Spleen (tissue), 7 donors: Measurements from ENCODE around the gene IGFBP7.

Source experiments
- CTCF ChIP-seq, 11 experiments: fragments of 200-600 bp in 7 of 11; fragments of 450-650 bp in 4 of 11; sonication (generic) in 4 of 11; IDR thresholded peaks in 8 of 11; conservative IDR thresholded peaks in 3 of 11; 1 replicate in 7 of 11; 2 replicates in 4 of 11; pipeline versions ENCODE4 v1.4.0 to v1.8.0; 2016 to 2021; ENCODE audit warnings: antibody characterized with exemption in 11 of 11, inconsistent platforms in 4 of 11, mild to moderate bottlenecking in 1 of 11
- POLR2A ChIP-seq, 3 donors: fragments of 450-650 bp; IDR thresholded peaks; one replicate each; pipeline ENCODE4 v1.5.1; 2017; ENCODE audit warnings: antibody characterized with exemption in 3 of 3, mild to moderate bottlenecking in 1 of 3
- donor health status: DM: no; HTN: no; CAD: no; lungs with moderate emphysema.
- donor health status: DM: no; HTN: no; CAD: no.
- donor health status: DM: no; HTN: no; CAD: no.

GRCh38 chr4:57013543-57014120 lies 96.6 kb downstream of the IGFBP7 start:
- TF ChIP-seq CTCF (IDR thresholded peaks at IDR 0.05 in 8 of 11, conservative IDR thresholded peaks at IDR 0.05 in 3 of 11) = no peak
- TF ChIP-seq POLR2A (IDR thresholded peaks at IDR 0.05) = no peak
